ENCODE measurements around the gene ZC3H12A. TPM values are rescaled to one million over a fixed set of nuclear protein-coding genes. Genes with fewer than 3 reads are reported as not detected.
A peak's percentile ranks its signal among the peaks of the same experiment; 100 is the strongest.

The ZC3H12A gene
- total and polyA plus RNA-seq, 2 of the 4 experiments (the other 2 are of a cell fraction), result 3.8 to 14.2 TPM

GRCh38 chr1:37484325-37485051 is 10.1 kb downstream of the ZC3H12A start (continued):
- no peak for TF ChIP-seq CHD1 (IDR thresholded peaks at IDR 0.05; ENCODE audit: low read depth, low read length)

GRCh38 chr1:37485902-37486679 is 11.7 kb downstream of the ZC3H12A start:
- no peak for DNase-seq
- POLR2A ChIA-PET (ENCODE audit: unreplicated experiment), result interaction anchor here (0.7 to 1.6 kb wide), 4 partner anchors 12 to 177 kb away, joined by 3 to 10 read pairs (median 3); no protein-coding TSS in a partner anchor

More at GRCh38 chr1:37485902-37486679, 11.7 kb downstream of the ZC3H12A start:
- Histone ChIP-seq H2BK20ac (ENCODE audit: low read depth, low read length) (no peak overlapping the region; the same call in 1 of the 2 replicates), H3K27ac (ENCODE audit: insufficient read depth, low read length) (peak overlapping the region; percentile 50), H3K9me3 (ENCODE audit: control insufficient read depth, insufficient read depth, low read length) (no peaks in the 10 kb centered on the region), H3K4me3 (ENCODE audit: insufficient read depth, low read depth, low read length) (no peak overlapping the region), H4K20me1 (ENCODE audit: insufficient read depth, low read length) (no peaks in the 10 kb centered on the region), H3K18ac (ENCODE audit: low read depth, low read length) (0 out of 2 replicates have a peak overlapping the region, but pooled peaks have one; percentile 11), H3K4ac (ENCODE audit: low read depth, low read length) (peak overlapping the region; percentile 53), H3K23ac (ENCODE audit: low read depth, low read length) (no peak overlapping the region), H3K79me1 (ENCODE audit: low read depth in 1 of 2, low read length in 2 of 2) (peaks cover 6 to 11% of the 10 kb centered on the region in 2 experiments; a peak in 3 of 4 replicates), H2AK5ac (ENCODE audit: low read depth, low read length) (0 out of 2 replicates have a peak overlapping the region, but pooled peaks have one; percentile 50), H2BK5ac (ENCODE audit: low read depth, low read length, poor library complexity, severe bottlenecking) (peak overlapping the region; percentile 53), H2BK120ac (ENCODE audit: low read depth, low read length) (peak overlapping the region; percentile 9; the same call in 1 of the 2 replicates), H4K8ac (ENCODE audit: low read depth in 2 of 2, low read length in 2 of 2) (peak overlapping the region in 1 of 2 experiments; percentile 25; a peak in 1 of 4 replicates), H3K56ac (ENCODE audit: extremely low read depth, insufficient read depth, low read length) (no peak overlapping the region), H3K4me2 (ENCODE audit: low read depth, low read length) (no peak overlapping the region), H3K9me1 (ENCODE audit: insufficient read depth, low read length) (no peaks in the 10 kb centered on the region), H3K4me1 (ENCODE audit: control insufficient read depth, insufficient read depth, low read length) (peaks cover 22% of the 10 kb centered on the region), H3K14ac (replicated peaks; ENCODE audit: low read depth, low read length) (no peak overlapping the region), H3K36me3 (ENCODE audit: control insufficient read depth, insufficient read depth, low read length) (peaks cover 37% of the 10 kb centered on the region), H3K9ac (ENCODE audit: low read depth, low read length) (peak overlapping the region; percentile 20; the same call in 1 of the 2 replicates), H2BK15ac (ENCODE audit: low read depth, low read length) (no peak overlapping the region), H4K91ac (ENCODE audit: insufficient read depth, low read depth, low read length) (peak overlapping the region; percentile 43; the same call in 1 of the 2 replicates), H4K5ac (ENCODE audit: low read depth, low read length) (peak overlapping the region; percentile 30), H3K27me3 (ENCODE audit: control insufficient read depth, insufficient read depth, low read length) (no peaks in the 10 kb centered on the region), H2AFZ (replicated peaks; ENCODE audit: low read length, poor library complexity) (peak overlapping the region; percentile 43), H2AK9ac (replicated peaks; ENCODE audit: low read depth, low read length, poor library complexity) (peak overlapping the region; percentile 6)
- in situ Hi-C loops (cut with MboI; ENCODE audit: low sequenced_read_pairs), result loop anchor here (5.0 kb wide), 1 partner anchor 34 kb away; no protein-coding TSS in a partner anchor
- ATAC-seq (ENCODE audit: low read depth), result peak; percentile 10
- dilution Hi-C loops (cut with HindIII; ENCODE audit: low sequenced_read_pairs, unreplicated experiment), result no loop called here
- intact Hi-C loops (cut with micrococcal nuclease), result no loop called here
- no CpG with 5 or more reads among the region's 6 CpGs for WGBS, 2 experiments (ENCODE audit: extremely low coverage in 2 of 2, insufficient read length in 1 of 2)
- CTCF ChIA-PET, result interaction anchor here (0.5 to 3.4 kb wide), 10 partner anchors 8 to 32 kb away, joined by 3 to 49 read pairs (median 4); partner anchors contain the start of gene ZC3H12A
- TF ChIP-seq CEBPB (IDR thresholded peaks at IDR 0.05; ENCODE audit: low read depth, low read length), result peak; percentile 24; the same call in 1 of the 2 replicates
- no peak for TF ChIP-seq RCOR1 (IDR thresholded peaks at IDR 0.05; ENCODE audit: insufficient replicate concordance, low read length)
- no peak for TF ChIP-seq MAZ (IDR thresholded peaks at IDR 0.05; ENCODE audit: borderline replicate concordance, low read depth, low read length)
- no peak for TF ChIP-seq FOS (IDR thresholded peaks at IDR 0.05; ENCODE audit: low read depth, low read length)
- TF ChIP-seq SMC3 (IDR thresholded peaks at IDR 0.05; ENCODE audit: low read depth, low read length), result no peak
- TF ChIP-seq, protein P1, sequence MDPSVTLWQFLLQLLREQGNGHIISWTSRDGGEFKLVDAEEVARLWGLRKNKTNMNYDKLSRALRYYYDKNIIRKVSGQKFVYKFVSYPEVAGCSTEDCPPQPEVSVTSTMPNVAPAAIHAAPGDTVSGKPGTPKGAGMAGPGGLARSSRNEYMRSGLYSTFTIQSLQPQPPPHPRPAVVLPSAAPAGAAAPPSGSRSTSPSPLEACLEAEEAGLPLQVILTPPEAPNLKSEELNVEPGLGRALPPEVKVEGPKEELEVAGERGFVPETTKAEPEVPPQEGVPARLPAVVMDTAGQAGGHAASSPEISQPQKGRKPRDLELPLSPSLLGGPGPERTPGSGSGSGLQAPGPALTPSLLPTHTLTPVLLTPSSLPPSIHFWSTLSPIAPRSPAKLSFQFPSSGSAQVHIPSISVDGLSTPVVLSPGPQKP (IDR thresholded peaks at IDR 0.05; ENCODE audit: borderline replicate concordance, low read depth, low read length), result no peak
- no peak for TF ChIP-seq CTCF (conservative IDR thresholded peaks at IDR 0.05; ENCODE audit: low read depth, low read length)
- BruUV-seq (replicated peaks), result no TSS peak

Data from IMR-90 (cell line).